Stimulated activated effector memory CD8-positive, alpha-beta T cell treated with anti-CD3 and anti-CD28 coated beads, Interleukin-12 subunit alpha, Interleukin-12 subunit beta, amount 100 ng/mL, for 72 hours (primary cell): ENCODE data around the gene MRPL10.
"Not testable (repeated sequence)": the region's sequence is repeated elsewhere in the genome, so short reads cannot be mapped to it uniquely, and the experiment has no call there.

Experiments
- ATAC-seq: fragments of 150-1000 bp; cut with Tn5 transposase; 2 replicates; pipeline ENCODE4 v1.10.0; 2021
- DNase-seq, 2 donors: peaks; one replicate each; pipeline ENCODE4 v3.0.0; 2021 to 2022; ENCODE audit warnings: low spot score in 2 of 2
- H3K27ac Mint-ChIP-seq: one replicate; pipeline ENCODE4 v1.8.0; 2022; ENCODE audit warnings: mild to moderate bottlenecking, mixed read lengths
- H3K36me3 Mint-ChIP-seq: one replicate; pipeline ENCODE4 v1.8.0; 2022; ENCODE audit warnings: mild to moderate bottlenecking, mixed read lengths
- H3K4me1 Mint-ChIP-seq: one replicate; pipeline ENCODE4 v1.8.0; 2022; ENCODE audit warnings: mixed read lengths
- H3K4me3 Mint-ChIP-seq: one replicate; pipeline ENCODE4 v1.8.0; 2022; ENCODE audit warnings: mild to moderate bottlenecking, mixed read lengths
- H3K9me3 Mint-ChIP-seq: one replicate; pipeline ENCODE4 v1.8.0; 2022; ENCODE audit warnings: mixed read lengths

The MRPL10 gene

DNA sequence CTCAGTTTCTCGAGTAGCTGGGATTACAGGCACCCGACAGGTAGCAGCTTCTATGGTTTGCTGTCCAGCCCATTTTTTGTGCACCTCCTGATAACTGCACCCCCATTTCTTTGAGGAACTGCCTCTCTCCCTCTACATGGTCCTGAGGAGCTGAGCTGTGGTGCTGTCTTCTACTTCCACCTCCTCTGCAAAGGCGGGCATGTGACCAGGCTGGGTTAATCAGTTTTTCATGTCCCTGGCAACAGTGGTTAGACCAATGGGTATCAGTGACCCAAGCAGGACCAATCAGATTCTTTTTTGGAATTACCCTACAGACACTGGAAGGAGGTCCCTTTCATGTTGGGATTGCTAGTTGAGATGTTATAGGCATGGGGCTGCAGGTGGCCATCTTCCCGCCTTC is 57.0 kb downstream of the MRPL10 start:
- H3K36me3 Mint-ChIP-seq: no peaks in the 10 kb centered on the region
- peaks cover 4% of the 10 kb centered on the region for H3K9me3 Mint-ChIP-seq
- H3K4me3 Mint-ChIP-seq: no peak overlapping the region
- H3K4me1 Mint-ChIP-seq: peaks cover 6% of the 10 kb centered on the region
- no peak overlapping the region for H3K27ac Mint-ChIP-seq
- no peak for ATAC-seq
- DNase-seq: no peak

DNA sequence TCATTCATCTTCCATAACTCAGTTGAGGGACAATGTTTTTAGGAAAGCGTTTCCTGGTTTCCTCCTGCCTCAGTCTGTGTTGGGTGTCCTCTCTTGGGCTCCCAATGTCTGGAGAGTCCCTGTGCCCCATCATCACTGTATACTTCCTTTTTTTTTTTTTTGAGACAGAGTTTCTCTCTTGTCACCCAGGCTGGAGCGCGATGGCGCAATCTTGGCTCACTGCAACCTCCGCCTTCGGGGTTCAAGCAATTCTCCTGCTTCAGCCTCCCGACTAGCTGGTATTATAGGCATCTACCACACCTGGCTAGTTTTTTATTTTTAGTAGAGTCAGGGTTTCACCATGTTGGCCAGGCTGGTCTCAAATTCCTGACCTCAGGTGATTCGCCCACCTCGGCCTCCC is 57.7 kb downstream of the MRPL10 start:
- not testable (repeated sequence) for ATAC-seq, H3K9me3 Mint-ChIP-seq, DNase-seq, H3K36me3 Mint-ChIP-seq, H3K4me1 Mint-ChIP-seq, H3K27ac Mint-ChIP-seq, H3K4me3 Mint-ChIP-seq
